Effector CD4-positive, alpha-beta T cell (primary cell): ENCODE data around the gene USHBP1.

Source experiments
- DNase-seq: peaks from one replicate; pipeline ENCODE4 v3.0.0-alpha.2; 2020

The USHBP1 gene

DNA sequence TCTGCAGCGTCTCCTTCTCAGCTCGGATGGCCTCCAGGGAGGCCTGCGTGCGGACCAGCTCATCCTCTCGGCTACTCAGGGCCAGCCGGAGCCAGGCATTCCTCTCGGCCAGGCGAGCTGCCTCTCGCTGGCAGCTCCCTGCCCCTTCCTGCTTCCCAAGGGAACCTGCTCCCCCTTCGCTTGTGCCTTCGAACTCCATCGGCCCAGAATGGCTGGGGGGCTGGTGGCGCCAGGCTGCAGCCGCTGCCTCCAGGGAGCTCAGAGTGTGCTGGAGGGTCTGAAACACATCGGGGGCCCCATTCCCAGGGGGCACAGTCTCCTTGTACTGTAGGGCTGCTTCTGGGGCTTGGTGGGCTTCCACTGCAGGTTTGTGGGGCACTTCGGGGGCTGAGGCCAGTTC, 2.0 kb downstream of the USHBP1 start:
- DNase-seq: no peak

DNA sequence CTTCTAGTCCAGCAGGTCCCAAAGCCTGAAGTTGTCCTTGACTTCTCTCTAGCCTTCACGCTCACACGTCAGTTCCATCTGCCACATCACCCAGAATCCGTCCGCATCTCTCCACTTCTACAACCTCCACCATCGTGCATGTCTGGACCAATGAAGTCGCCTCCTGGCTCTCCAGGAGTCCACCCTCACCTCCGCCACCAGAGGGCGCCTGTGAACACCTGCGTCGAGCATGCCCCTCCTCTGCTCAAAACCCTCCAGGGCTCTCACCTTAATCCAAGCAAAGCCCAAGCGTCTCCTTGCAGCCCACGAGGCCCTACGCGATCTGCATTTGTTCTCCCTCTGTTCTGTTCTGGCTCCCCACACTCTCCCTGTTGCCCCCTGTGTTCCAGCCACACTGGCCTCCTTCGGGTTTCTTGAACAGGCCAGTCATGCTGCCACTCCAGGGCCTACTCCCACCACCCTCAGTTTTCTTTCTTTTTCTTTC, 3.7 kb downstream of the USHBP1 start:
- DNase-seq: peak; percentile 88

DNA sequence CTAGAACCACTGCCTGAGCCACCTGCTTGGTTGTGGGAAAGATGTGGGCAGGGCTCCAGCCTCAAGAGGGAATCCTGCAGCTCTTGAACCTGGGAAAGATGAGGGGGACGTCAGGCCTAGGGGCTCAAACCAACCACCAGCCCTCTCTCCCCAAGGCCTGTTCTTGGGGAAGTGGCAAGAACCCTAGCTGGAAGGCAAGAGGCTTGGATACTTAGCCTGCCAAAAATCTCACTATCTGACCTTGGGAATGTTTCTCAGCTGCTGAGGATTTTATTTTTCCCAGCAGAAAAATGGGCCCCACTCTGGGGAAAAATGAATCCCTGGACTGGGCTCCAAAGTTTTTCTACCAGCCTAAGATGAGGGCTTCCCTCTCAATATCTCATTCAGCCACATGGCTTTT, 4.6 kb downstream of the USHBP1 start:
- no peak for DNase-seq

DNA sequence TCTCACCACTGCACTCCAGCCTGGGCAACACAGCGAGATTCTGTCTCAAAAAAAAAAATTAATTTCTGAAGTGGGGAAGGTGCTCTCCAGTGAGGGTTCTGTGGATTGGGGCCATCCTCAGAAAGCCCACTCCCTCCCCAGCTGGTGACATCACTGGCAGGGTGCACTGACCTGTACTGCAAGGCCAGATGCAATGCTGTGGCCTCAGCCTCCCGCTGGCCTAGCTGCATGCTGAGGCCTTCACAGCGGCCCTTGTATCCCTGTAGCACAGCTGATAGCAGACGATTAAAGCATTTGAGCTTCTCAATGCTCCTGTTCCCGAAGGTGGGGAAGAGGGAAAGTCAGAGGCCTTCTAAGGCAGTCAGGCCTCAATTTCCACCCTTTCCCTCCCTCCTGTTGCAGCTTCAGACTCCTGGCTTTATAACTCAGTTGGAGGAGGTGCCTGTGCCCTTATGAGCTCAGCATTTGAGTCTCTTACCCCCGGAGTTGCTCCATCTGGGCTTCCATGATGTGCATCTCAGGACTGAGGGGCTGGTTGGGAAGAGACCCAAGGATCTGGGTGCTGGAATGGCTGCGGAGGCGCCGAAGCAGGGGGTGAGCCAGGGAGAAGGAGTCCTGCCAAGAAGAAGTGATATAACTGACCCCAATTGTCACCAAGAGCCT, 5.3 kb downstream of the USHBP1 start:
- no peak for DNase-seq

DNA sequence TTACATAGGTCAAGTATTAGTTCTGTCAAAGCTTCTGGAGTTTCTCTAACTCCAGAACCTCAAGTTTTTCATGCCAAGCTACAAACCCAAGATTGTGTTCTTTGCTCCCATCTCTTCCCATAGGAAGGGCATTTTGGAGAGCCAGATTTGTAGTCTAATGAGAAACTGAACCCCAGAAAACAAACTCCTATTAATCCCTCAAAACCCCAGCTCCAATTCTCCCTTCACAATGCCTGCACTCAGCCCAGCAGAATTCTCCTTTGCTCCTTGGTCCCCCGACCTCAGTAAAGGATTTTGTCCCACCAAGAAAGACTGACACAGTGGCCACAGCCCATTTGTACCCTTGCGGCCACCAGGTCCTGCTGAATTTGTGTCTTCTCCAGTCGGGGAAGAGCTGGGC, 8.4 kb downstream of the USHBP1 start:
- no peak for DNase-seq

DNA sequence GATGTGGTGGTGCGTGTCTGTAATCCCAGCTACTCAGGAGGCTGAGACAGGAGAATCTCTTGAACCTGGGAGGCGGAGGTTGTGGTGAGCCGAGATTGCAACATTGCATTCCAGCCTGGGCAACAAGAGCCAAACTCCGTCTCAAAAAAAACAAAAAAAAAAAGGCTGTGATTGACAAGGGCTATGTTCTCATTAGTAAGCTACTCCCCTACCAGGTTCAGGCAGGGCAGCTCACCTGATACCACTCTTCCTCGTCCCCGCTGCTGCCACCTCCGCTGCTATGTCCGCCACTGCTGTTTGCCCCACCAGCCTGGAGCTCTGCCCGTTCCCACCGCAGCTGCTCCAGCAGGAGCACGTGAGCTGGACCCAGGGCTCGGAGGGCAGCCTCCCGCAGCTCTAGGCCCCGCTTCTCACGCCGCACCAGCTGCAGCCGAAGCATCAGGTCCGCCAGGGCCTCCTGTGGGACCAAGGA, 9.4 kb downstream of the USHBP1 start:
- DNase-seq: no peak

DNA sequence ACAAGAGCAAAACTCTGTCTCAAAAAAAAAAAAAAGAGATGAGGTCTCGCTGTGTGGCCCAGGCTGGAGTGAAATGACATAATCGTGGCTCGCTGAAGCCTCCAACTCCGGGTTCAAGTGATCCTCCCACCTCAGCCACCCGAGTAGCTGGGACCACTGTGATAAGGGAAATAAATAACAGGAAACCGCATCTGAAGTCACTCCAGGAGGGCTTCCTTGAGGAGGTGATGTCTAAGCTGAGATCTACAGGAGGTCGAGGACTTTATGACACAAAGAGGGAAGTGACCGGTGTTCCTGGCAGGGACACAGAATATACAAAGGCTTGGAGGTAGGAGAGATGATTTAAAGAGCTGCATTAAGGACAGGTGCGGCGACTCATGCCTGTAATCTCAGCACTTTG, 9.9 kb downstream of the USHBP1 start:
- DNase-seq: no peak

DNA sequence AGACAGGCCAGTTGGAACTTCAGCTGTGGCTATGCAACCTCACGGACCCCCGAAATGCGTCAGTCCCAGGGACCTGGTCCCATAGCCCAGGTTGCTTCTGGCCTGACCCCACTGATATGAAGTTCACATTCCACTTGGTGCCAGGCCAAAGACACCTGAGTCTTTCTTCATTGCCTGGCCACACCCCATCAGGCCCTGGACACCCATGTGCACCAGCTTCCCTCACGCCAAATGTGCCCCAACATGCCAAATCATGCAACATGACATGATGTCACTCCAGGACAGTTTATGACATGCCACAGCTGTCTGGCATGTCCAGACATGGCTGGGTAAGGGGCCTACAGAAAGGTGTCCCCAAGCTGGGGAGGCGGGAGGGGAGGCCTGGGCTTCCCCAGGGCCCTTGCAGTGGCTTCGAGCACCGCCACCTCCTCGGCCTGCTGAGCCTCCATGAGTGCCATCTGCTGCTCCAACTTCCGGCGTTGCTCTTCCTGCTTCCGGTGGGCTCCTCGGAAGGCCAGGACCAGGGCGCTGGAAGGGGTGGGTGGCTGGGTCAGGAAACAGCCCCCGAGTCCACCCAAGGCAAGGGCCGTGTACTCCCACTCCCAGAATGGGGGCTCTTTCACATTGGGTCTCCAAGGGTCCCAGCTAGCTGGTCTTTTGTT, 14.5 kb downstream of the USHBP1 start:
- DNase-seq: no peak

DNA sequence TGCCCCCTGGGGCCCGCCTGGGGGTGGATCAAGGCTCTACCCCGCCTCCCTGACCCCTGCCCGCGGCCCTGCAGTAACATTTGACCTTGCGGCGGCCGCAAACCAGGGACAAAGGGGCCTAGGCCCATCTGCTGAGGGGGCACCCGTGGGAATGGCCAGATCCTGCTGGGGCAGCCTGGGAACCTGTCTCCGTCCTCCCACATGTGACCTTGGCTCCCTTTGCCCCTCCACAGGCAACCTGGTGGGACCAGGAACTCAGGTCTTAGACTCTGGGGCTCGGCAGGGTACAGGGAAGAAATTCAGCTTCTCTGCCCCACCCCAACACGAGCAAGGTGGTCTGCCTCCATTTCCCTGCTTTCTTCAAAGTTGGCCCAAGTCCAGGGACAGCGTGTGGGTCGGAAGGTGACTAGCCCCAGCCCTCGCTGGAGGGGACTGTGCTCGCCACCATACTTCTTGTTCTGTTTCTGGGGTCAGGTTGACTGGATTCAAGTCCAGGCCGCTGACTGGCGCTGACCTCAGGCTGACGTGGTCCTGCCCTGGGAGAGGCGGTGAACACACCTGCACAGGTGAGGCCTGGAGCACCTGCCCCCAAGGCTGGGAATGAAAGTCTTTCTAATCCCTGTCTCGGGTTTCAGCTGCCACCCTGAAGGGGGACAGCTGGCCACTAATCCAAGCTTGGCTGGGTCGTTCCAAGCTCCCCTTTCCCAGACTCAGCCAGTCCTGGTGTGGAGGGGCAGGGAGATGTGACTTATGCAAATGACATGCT, 16.4 kb downstream of the USHBP1 start:
- no peak for DNase-seq

DNA sequence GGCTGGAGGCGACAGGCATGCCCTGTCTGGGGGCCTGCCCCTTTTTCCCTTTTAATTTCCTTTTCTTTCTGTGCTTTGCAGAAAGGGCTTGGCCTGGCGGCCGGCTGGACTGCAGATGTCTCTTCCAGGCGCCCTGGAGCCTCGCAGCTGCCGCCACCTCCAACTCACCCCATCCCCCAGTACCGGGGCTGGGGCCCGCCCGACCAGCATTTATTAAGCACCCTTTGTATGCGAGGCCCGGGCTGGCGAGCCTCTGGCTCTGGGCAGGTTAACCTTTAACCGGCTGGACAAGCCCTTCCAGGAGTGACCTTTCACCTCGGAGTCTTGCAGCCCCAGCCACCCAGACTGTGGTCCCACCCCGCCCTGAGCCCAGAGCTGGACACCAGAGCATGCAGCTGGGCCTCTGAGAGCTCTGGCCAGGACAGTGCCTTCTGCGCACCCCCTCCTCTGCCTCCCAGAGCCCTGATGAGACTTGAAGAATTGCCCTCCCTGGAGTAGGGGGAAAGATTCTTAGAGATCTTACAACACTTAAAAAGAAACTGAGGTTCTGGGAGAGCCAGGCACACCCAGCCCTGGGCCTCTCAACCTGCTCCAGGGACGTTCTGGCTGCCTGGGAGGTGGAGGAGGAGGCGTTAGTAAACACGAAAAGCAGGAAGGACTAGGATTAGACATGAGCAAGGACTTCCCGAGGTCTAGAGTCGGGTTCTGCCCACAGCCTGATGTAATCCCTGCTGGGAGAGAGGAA, 17.7 kb downstream of the USHBP1 start:
- DNase-seq: no peak

DNA sequence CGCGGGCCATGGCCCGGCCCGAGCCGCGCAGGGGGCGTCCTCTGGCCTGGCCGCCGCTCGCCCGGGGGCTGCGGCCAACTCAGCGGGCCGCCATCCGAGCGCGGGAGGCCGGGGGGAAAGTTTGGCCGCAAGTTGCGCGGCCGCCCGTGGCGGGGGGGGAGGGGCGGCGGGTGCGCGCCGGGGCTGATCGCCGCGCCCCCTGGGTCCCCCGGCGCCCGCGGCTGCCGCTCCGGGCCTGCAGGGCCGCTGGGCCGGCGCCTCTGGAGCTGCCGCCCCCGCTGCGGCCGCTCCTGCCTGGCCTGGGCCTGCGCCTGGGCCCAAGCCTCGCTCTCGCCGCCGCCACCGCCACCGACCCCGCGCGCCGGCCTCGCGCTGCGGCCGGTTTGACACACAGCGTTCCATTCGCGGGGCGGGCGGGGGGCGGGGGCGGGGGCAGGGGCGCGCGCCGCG, 19.0 kb downstream of the USHBP1 start, which contains the start of gene NR2F6:
NR2F6 (minus strand) TSS at position 385 of the 450 bp plus-strand sequence. CDS start 699 bp downstream, outside the sequence.
- DNase-seq: no peak

DNA sequence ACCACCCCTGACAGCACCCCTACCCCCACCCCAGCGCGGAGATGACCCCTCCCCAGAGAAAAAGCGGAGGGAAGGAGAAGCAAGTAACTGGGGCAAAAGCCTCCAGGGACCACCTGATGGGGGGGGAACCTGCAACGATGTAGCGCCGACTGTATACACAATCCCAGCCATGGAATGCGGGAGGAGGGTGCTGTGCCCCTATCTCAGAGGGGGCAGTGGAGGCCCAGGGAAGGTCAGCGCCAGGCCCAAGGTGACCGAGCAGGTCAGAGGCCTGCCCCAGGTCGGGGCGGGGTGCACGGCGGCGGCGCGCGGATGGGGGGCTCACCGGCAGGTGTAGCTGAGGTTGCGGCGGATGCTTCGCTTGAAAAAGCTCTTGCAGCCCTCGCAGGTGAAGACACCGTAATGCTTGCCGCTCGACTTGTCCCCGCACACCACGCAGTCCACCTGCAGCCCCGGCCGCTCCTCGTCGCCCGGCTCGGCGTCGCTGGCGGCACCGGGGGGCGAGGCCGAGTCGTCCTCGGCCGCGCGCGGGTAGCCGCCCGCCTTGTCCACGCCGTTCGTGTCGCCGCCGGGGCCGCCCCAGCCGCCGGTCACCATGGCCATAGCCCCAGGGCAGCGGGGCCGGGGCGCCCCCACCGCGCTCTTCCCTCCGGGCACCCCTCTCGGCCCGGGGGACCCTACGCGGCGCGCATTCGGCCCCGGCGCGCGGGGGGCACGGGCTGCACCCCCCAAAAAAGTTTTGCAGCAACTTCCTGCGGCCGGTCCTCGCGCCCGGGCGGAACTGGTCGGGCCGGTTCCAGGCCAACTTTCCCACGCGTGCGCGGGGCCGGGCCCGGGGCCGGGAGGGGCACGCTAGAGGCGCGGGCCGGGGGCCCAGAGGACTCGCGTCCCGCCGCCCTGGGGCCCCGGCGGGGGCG, 19.7 kb downstream of the USHBP1 start:
- DNase-seq: no peak

DNA sequence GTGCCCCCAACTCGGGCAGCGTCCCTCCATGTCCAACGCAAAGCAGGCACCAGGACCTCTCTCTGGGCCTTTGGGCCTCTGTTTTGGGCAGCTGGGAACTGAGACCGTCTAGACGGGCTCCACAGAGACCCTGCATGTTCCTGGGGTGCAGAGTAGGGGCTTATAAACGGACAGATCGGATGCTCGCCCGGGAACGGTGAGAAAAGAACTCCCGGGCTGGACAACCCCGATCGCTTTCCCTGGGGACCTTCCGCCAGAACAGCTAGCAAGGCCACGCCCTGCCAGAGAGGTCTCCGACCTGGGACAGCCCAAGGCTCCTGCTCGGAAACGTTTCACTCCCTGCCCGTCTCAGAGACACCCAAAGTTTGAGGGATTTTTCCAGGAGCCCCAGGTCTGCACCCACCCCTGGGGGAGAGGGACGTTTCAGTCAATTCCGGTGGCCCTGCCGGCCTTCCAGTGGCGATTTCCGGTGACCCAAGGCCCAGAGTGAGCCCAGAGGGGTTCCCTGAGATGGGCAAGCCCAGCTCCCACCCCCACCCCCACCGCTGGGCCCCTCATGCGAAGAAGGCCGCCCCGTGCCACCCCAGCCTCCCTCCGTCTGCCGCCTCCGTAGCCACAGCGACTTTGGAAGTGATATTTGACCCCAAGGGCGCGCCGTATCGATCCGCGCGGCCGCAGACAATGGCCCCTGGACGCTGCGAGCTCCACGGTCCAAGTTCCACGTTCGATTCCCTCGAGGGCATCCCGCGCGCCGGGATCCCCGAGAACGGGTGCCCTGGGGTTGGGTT, 20.5 kb downstream of the USHBP1 start:
- no peak for DNase-seq

DNA sequence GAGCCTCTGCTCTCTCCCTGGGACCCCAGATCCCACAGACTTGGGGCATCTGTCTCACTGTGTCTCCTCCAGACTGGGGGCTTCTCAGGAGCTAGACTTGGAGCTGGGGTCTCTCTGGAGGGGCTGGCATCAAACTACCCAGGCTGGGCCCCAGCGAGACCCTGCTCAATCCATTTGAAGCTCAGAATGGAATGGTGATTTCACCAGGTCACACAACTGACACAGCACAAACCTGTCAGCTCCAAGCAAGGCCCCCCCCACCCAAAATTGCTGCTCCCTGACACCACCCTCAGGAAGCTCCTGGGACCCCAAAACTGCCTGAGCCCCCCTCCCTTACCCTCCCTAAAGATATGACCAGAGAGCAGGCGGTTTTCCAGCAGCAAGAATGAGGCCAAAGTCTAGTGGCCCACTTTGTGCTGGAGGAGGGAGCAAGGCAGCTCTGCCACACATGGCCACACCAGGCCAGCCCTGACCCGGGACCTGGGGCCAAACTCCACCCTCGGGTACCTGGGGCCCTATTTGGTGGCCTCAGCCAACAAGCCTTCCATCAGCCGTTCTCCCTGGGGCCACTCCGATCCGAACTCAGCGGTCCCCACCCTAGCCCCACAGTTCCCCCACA, 21.2 kb downstream of the USHBP1 start:
- DNase-seq: no peak

DNA sequence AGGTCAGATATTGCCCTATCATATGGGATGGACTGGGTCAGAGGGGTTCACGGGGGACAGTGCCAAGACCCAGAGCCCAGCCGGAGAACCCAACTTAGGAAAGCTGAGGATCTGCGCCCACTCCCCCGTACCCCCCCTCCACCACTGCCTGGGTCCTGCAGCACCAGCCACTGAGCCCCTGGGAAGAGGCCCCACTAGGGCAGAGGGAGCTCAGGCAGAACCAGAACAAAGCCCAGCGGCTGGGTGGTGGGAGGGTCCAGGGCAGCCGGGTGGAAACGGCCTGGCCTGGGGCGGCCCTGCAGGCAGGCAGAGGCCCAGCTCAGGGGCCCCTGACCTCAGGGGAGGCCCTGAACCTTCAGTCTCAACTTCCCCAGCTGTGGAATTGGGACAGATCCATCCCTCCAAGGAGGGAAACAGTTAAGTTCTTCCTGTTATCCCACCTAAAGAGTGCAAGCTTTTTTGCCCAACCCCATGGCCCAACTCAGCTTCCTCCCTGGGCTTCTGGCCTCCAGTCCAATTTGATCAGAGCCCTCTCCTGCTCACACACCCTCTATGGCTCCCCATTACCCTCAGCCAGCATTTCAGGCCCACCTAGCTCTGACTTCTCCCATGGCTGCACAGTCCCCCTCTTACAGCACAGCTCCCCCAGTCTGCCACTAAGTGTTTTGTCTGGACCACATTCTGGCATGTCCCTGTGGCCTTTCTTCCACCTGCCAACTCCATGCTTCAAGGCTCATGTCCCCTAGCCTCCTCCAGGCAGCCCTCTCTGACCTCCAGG, 21.9 kb downstream of the USHBP1 start:
- DNase-seq: no peak

DNA sequence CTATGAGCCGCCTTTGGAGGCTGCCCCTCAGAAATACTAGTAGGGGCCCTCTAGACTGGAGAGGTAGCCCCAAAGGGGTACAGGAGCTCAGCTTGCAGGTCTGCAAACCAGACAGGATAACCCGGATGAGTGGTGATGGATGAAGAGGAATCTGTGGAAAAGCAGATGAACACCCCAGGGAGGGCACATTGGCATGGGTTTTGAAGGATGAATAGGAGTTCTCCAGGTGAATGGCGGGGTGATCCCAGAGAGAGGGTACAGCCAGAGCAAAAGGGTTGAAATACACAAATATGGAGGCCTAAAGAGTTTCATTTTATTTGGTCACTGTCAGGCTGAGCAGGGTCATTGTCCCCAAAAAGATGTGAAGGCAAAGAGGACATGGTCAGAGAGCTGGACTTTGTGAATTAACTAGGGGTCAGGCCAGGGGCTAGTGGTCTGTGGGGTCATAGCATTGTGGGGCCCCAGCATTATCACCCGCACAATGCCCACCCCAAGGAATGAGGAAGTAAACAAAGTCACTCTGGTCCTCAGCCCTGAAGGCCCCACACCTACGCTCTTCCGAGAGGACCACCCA, 23.6 kb downstream of the USHBP1 start:
- no peak for DNase-seq

DNA sequence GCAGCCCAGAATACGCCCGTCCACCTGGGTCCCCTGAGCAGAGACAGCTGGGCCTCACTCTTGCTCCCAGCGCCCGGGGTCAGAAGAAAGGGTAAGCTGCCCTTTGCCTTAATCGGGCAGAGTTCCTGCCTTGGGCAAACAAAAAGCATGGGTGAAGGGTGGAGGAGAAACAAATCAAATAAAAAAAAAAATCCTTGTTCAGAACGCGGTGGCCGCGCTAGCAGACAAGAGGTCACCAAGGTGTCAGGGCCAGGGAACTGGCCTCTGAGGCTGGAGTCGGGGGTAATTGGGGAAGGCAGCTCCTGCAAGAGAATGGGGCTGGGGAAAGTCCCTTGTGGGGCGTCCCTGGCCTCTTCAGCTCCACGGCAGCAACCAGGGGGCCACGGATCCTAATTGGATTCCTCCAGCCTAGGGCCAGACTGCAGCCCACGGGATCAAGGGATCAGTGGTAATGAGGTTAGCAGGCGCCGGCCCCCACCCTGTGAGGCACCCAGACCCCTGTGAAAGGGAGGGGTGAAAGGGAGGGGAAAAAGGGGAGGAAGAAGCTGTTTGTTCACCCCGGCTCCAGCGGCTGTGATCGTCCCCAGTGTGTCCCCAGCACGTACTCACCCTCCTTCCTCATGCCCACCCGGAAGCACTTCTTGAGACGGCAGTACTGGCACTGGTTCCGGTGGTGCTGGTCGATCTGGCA, 24.3 kb downstream of the USHBP1 start:
- DNase-seq: no peak
